GM23338 (cell line): ENCODE results near the gene DMRTB1. TPM values are rescaled to one million over a fixed set of nuclear protein-coding genes. Genes with fewer than 3 reads are reported as not detected.

Source experiments
- ATAC-seq: fragments of 200-7000 bp; cut with Tn5 transposase; 3 replicates; pipeline ENCODE4 v1.9.1; 2020
- DNase-seq: peaks from one replicate; pipeline ENCODE4 v3.0.0-alpha.2; 2015; ENCODE audit warnings: low spot score
- H2AFZ ChIP-seq: fragments of 200-600 bp; sonication (generic); 2 replicates; pipeline ENCODE4 v1.8.0; 2016; ENCODE audit warnings: antibody characterized with exemption, mild to moderate bottlenecking, moderate library complexity
- H3F3A ChIP-seq: fragments of 200-600 bp; sonication (generic); replicated peaks from 2 replicates; pipeline ENCODE4 v1.8.0; 2017; ENCODE audit warnings: antibody characterized with exemption, mixed run types, low read depth
- H3K27ac ChIP-seq: fragments of 200-600 bp; sonication (generic); 2 replicates; pipeline ENCODE4 v1.6.1; 2016; ENCODE audit warnings: low read depth
- H3K27me3 ChIP-seq: fragments of 200-600 bp; sonication (generic); 2 replicates; pipeline ENCODE4 v1.8.0; 2016; ENCODE audit warnings: mild to moderate bottlenecking, mixed run types, moderate library complexity; ENCODE audit not compliant: insufficient read depth
- H3K36me3 ChIP-seq: fragments of 200-600 bp; sonication (generic); 2 replicates; pipeline ENCODE4 v1.8.0; 2016; ENCODE audit warnings: mild to moderate bottlenecking; ENCODE audit not compliant: insufficient read depth
- H3K4me1 ChIP-seq: fragments of 200-600 bp; sonication (generic); 2 replicates; pipeline ENCODE4 v1.8.0; 2016; ENCODE audit warnings: mild to moderate bottlenecking, moderate library complexity; ENCODE audit not compliant: insufficient read depth
- H3K4me2 ChIP-seq: fragments of 200-600 bp; sonication (generic); 2 replicates; pipeline ENCODE4 v1.7.1; 2017; ENCODE audit warnings: mixed run types
- H3K4me3 ChIP-seq: fragments of 200-600 bp; sonication (generic); 2 replicates; pipeline ENCODE4 v1.6.1; 2016; ENCODE audit warnings: mixed run types
- H3K79me2 ChIP-seq: fragments of 200-600 bp; sonication (generic); replicated peaks from 2 replicates; pipeline ENCODE4 v1.8.0; 2017; ENCODE audit warnings: mild to moderate bottlenecking; ENCODE audit not compliant: insufficient read depth
- H3K9me2 ChIP-seq: fragments of 200-600 bp; sonication (generic); 2 replicates; pipeline ENCODE4 v1.8.0; 2017; ENCODE audit not compliant: insufficient read depth
- H4K20me1 ChIP-seq: fragments of 200-600 bp; sonication (generic); replicated peaks from 2 replicates; pipeline ENCODE4 v1.8.0; 2017; ENCODE audit warnings: mild to moderate bottlenecking; ENCODE audit not compliant: insufficient read depth
- H3K27ac Mint-ChIP-seq: 2 replicates; pipeline ENCODE4 v1.8.0; 2020; ENCODE audit warnings: inconsistent platforms, mild to moderate bottlenecking, moderate library complexity, mixed read lengths
- H3K27me3 Mint-ChIP-seq: 3 replicates; pipeline ENCODE4 v1.8.0; 2022; ENCODE audit warnings: low read depth, mild to moderate bottlenecking, moderate library complexity, mixed read lengths, inconsistent platforms; ENCODE audit not compliant: insufficient read depth, poor library complexity
- H3K36me3 Mint-ChIP-seq: 3 replicates; pipeline ENCODE4 v1.8.0; 2021; ENCODE audit warnings: low read depth, mild to moderate bottlenecking, inconsistent platforms, moderate library complexity, mixed read lengths
- H3K4me1 Mint-ChIP-seq: 3 replicates; pipeline ENCODE4 v1.8.0; 2020; ENCODE audit warnings: mild to moderate bottlenecking, inconsistent platforms, mixed read lengths
- H3K4me3 Mint-ChIP-seq: 3 replicates; pipeline ENCODE4 v1.8.0; 2021; ENCODE audit warnings: moderate library complexity, mild to moderate bottlenecking, inconsistent platforms, mixed read lengths
- H3K9me3 Mint-ChIP-seq: 3 replicates; pipeline ENCODE4 v1.8.0; 2020; ENCODE audit warnings: moderate library complexity, mild to moderate bottlenecking, inconsistent platforms, mixed read lengths
- CTCF ChIP-seq, 2 experiments: fragments of 200-600 bp in 1 of 2; sonication (generic) in 1 of 2; conservative IDR thresholded peaks; 2 replicates each; pipeline versions ENCODE4 v1.5.1 to v1.6.1; 2016 to 2017; ENCODE audit warnings: antibody characterized with exemption in 2 of 2, low read depth in 2 of 2, mild to moderate bottlenecking in 2 of 2, moderate library complexity in 1 of 2
- ETS1 ChIP-seq: IDR thresholded peaks from 2 replicates; pipeline ENCODE4 v1.6.1; 2016; ENCODE audit warnings: antibody characterized with exemption
- JUNB ChIP-seq: IDR thresholded peaks from one replicate; pipeline ENCODE4 v1.6.1; 2016; ENCODE audit warnings: antibody characterized with exemption; ENCODE audit not compliant: unreplicated experiment
- STAT1 ChIP-seq: IDR thresholded peaks from one replicate; pipeline ENCODE4 v1.6.1; 2016; ENCODE audit warnings: antibody characterized with exemption; ENCODE audit not compliant: unreplicated experiment
- ZNF114 ChIP-seq: fragments of 250-450 bp; sonication (Bioruptor Pico); IDR thresholded peaks from 2 replicates; pipeline ENCODE4 v1.5.0; 2020; ENCODE audit warnings: mild to moderate bottlenecking, moderate library complexity
- ZNF462 ChIP-seq: fragments of 250-450 bp; sonication (Bioruptor Pico); IDR thresholded peaks from 2 replicates; pipeline ENCODE4 v1.5.0; 2020; ENCODE audit warnings: mild to moderate bottlenecking, moderate library complexity
- polyA plus RNA-seq: library from polyadenylated mRNA; unstranded; fragments of >200 nt; fragmentation: Nextera tagmentation; extraction: Ambion mirVana; gene quantifications from 2 replicates; pipeline ENCODE4 v1.2.1, GENCODE V29; 2016
- total RNA-seq: library from RNA; depleted of rRNA; stranded (reverse); fragments of >200 nt; shearing (Covaris generic); gene quantifications from 2 replicates; pipeline ENCODE4 v1.2.3, GENCODE V29; 2014

The DMRTB1 gene
- total and polyA plus RNA-seq, 2 experiments from 2014 or later, result 0.27 to 1.2 TPM

GRCh38 chr1:53467391-53467790, 8.2 kb downstream of the DMRTB1 start:
- Histone ChIP-seq H3K9me2 (no peaks in the 10 kb centered on the region), H3K27ac (no peak overlapping the region), H3K4me1 (peaks cover 8% of the 10 kb centered on the region), H4K20me1 (no peaks in the 10 kb centered on the region), H3K4me2 (no peak overlapping the region), H3K36me3 (no peaks in the 10 kb centered on the region), H3F3A (peaks cover 4% of the 10 kb centered on the region; the same call in 1 of the 2 replicates), H3K79me2 (no peaks in the 10 kb centered on the region), H3K4me3 (no peak overlapping the region), H2AFZ (no peak overlapping the region), H3K27me3 (no peaks in the 10 kb centered on the region)
- H3K4me1 Mint-ChIP-seq, result peaks cover 16% of the 10 kb centered on the region
- no peak overlapping the region for H3K4me3 Mint-ChIP-seq
- ATAC-seq (no peak), DNase-seq (no peak)
- no peak overlapping the region for H3K27ac Mint-ChIP-seq
- no peaks in the 10 kb centered on the region; the same call in 2 of the 3 replicates for H3K9me3 Mint-ChIP-seq
- peaks cover 22% of the 10 kb centered on the region for H3K27me3 Mint-ChIP-seq
- H3K36me3 Mint-ChIP-seq, result no peaks in the 10 kb centered on the region
- TF ChIP-seq ZNF114 (CRISPR knock-in tag) (no peak), STAT1 (no peak), ETS1 (no peak), ZNF462 (CRISPR knock-in tag) (no peak), CTCF (conservative IDR thresholded peaks at IDR 0.05; ENCODE audit: low read depth in 2 of 2) (no peak), JUNB (no peak)
